Measurements from ENCODE around the gene ACP4.

Gene ACP4

GRCh38 chr19:50796634-50797428 is 6.6 kb downstream of the ACP4 start:
- TF ChIP-seq RAD21 (IDR thresholded peaks at IDR 0.05; ENCODE audit: low read depth) (no peak), TEAD4 (IDR thresholded peaks at IDR 0.05) (no peak)

GRCh38 chr19:50797429-50797780 is 7.2 kb downstream of the ACP4 start:
- TF ChIP-seq EP300 (IDR thresholded peaks at IDR 0.05; ENCODE audit: borderline replicate concordance), result no peak
- no peak for TF ChIP-seq EGR1 (IDR thresholded peaks at IDR 0.05)
- TF ChIP-seq REST (IDR thresholded peaks at IDR 0.05; ENCODE audit: low read depth), result no peak
- TF ChIP-seq CEBPB (IDR thresholded peaks at IDR 0.05), result no peak
- no peak for TF ChIP-seq FOXM1 (IDR thresholded peaks at IDR 0.05; ENCODE audit: borderline replicate concordance, low read depth)
- no peak for TF ChIP-seq MAX (IDR thresholded peaks at IDR 0.05)
- TF ChIP-seq NFIC (IDR thresholded peaks at IDR 0.05), result no peak

GRCh38 chr19:50797781-50798658 is 7.8 kb downstream of the ACP4 start:
- TF ChIP-seq MAX (IDR thresholded peaks at IDR 0.05) (no peak), REST (IDR thresholded peaks at IDR 0.05; ENCODE audit: low read depth) (peak; percentile 65)

GRCh38 chr19:50798659-50799546 is 8.7 kb downstream of the ACP4 start:
- no peak for TF ChIP-seq CREB1 (IDR thresholded peaks at IDR 0.05; ENCODE audit: low read depth)
- no peak for TF ChIP-seq TEAD4 (IDR thresholded peaks at IDR 0.05)
- no peak for TF ChIP-seq EP300 (IDR thresholded peaks at IDR 0.05; ENCODE audit: borderline replicate concordance)
- no peak for TF ChIP-seq TCF12 (IDR thresholded peaks at IDR 0.05; ENCODE audit: low read depth)
- TF ChIP-seq EGR1 (IDR thresholded peaks at IDR 0.05), result no peak
- no peak for TF ChIP-seq TAF1 (IDR thresholded peaks at IDR 0.05; ENCODE audit: low read depth)
- no peak for TF ChIP-seq NFIC (IDR thresholded peaks at IDR 0.05)
- TF ChIP-seq ZBTB7A (IDR thresholded peaks at IDR 0.05; ENCODE audit: low read depth), result no peak

- TF ChIP-seq YY1 (IDR thresholded peaks at IDR 0.05; ENCODE audit: low read depth) (no peak), TEAD4 (IDR thresholded peaks at IDR 0.05) (no peak), REST (IDR thresholded peaks at IDR 0.05; ENCODE audit: low read depth) (no peak), ZBTB7A (IDR thresholded peaks at IDR 0.05; ENCODE audit: low read depth) (no peak), MAX (IDR thresholded peaks at IDR 0.05) (no peak), NFIC (IDR thresholded peaks at IDR 0.05) (no peak), EP300 (IDR thresholded peaks at IDR 0.05; ENCODE audit: borderline replicate concordance) (no peak), CREB1 (IDR thresholded peaks at IDR 0.05; ENCODE audit: low read depth) (no peak), EGR1 (IDR thresholded peaks at IDR 0.05) (no peak), TCF12 (IDR thresholded peaks at IDR 0.05; ENCODE audit: low read depth) (no peak), RAD21 (IDR thresholded peaks at IDR 0.05; ENCODE audit: low read depth) (no peak), TAF1 (IDR thresholded peaks at IDR 0.05; ENCODE audit: low read depth) (no peak), FOXM1 (IDR thresholded peaks at IDR 0.05; ENCODE audit: borderline replicate concordance, low read depth) (no peak)
Observed at GRCh38 chr19:50799547-50799851, 9.3 kb downstream of the ACP4 start.
